BLaER1 treated with 17β-estradiol and CSF1 and Interleukin-3, amounts not matched to agents 10 nM and 100 nM (cell line): ENCODE data around the gene GALNT5.
"Not testable (repeated sequence)": the region's sequence is repeated elsewhere in the genome, so short reads cannot be mapped to it uniquely, and the experiment has no call there.

Source experiments
- H3K27ac ChIP-seq, 11 experiments: shearing (Covaris generic); formaldehyde crosslinking; 2 replicates each; pipeline ENCODE4 v1.8.1; 2022
- H3K27me3 ChIP-seq, 11 experiments: shearing (Covaris generic); formaldehyde crosslinking; 2 replicates each; pipeline ENCODE4 v1.8.1; 2022
- H3K36me3 ChIP-seq, 11 experiments: shearing (Covaris generic); formaldehyde crosslinking; 2 replicates each; pipeline ENCODE4 v1.8.1; 2022
- H3K4me1 ChIP-seq, 10 experiments: shearing (Covaris generic); formaldehyde crosslinking; 2 replicates each; pipeline ENCODE4 v1.8.1; 2022
- H3K4me2 ChIP-seq, 11 experiments: shearing (Covaris generic); formaldehyde crosslinking; 2 replicates each; pipeline ENCODE4 v1.8.1; 2022
- H3K4me3 ChIP-seq, 10 experiments: shearing (Covaris generic); formaldehyde crosslinking; 2 replicates each; pipeline ENCODE4 v1.8.1; 2022
- H3K9ac ChIP-seq, 11 experiments: shearing (Covaris generic); formaldehyde crosslinking; 2 replicates each; pipeline ENCODE4 v1.8.1; 2022
- H3K9me3 ChIP-seq, 11 experiments: shearing (Covaris generic); formaldehyde crosslinking; replicated peaks in 1 of 11; 2 replicates each; pipeline ENCODE4 v1.8.1; 2022
- H4K20me1 ChIP-seq, 11 experiments: shearing (Covaris generic); formaldehyde crosslinking; 2 replicates each; pipeline ENCODE4 v1.8.1; 2022
- Cebpa-rat ChIP-seq, 11 experiments: shearing (Covaris generic); IDR thresholded peaks; 2 replicates each; pipeline ENCODE4 v1.8.1; 2022

GALNT5 gene

GRCh38 chr2:157329524-157329923 is 72.0 kb downstream of the GALNT5 start:
- no peaks in the 10 kb centered on the region for H3K9me3 ChIP-seq
- no peaks in the 10 kb centered on the region for H4K20me1 ChIP-seq
- H3K36me3 ChIP-seq: peaks cover 0 to under 1% (median 0%) of the 10 kb centered on the region in 11 experiments; a peak in 2 of 22 replicates
- no peak overlapping the region for H3K4me2 ChIP-seq
- H3K27me3 ChIP-seq: no peaks in the 10 kb centered on the region
- no peak overlapping the region for H3K4me3 ChIP-seq
- no peak overlapping the region for H3K9ac ChIP-seq
- TF ChIP-seq Cebpa-rat (IDR thresholded peaks at IDR 0.05): no peak
- H3K4me1 ChIP-seq: peaks cover 9 to 18% (median 15%) of the 10 kb centered on the region in 10 experiments
- no peak overlapping the region for H3K27ac ChIP-seq

DNA sequence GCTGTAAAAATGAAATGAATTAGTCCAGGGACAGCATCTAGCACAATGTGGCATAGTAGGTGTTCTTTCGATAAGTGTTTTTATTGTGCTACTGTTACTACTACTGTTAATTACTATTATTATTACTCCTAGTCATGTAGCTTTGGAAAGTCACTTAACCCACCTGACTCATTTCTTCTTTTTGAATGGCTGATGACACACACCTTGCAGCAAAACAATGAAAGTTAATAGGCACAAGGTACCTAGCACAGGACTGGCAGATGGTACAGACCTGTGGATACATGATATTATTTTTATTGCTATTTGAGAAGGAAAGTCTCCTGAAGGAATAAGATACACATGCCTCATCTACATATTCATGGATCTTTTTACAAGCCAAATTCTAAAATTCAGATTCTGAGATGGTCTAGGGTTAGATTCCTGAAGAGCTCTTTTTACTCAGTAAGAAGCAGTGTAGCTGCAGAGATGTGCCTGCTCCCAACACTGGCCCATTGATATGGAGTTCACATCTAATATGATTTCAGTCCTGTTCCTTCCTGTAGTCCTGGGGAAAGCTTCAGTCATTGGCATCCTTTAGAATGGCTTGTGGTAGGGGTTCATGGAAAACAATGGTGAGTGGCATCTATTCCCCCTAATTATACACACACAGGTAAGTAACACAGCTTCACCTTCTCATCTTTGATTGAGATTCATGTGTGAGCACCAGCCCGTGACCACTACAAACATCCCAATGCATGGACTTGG is 76.0 kb downstream of the GALNT5 start:
- Histone ChIP-seq H3K9me3 (no peaks in the 10 kb centered on the region), H3K9ac (no peak overlapping the region), H3K4me2 (no peak overlapping the region), H4K20me1 (no peaks in the 10 kb centered on the region), H3K4me1 (peaks cover 0 to 4% (median 2%) of the 10 kb centered on the region in 10 experiments; a peak in 12 of 20 replicates), H3K27ac (no peak overlapping the region), H3K36me3 (peaks cover 0 to 8% (median 0%) of the 10 kb centered on the region in 11 experiments; a peak in 1 of 22 replicates), H3K27me3 (no peaks in the 10 kb centered on the region), H3K4me3 (no peak overlapping the region)
- TF ChIP-seq Cebpa-rat (IDR thresholded peaks at IDR 0.05): no peak

- H3K36me3 ChIP-seq: peaks cover 0 to 8% (median 0%) of the 10 kb centered on the region in 11 experiments; a peak in 1 of 22 replicates
- no peak overlapping the region for H3K4me3 ChIP-seq
- H3K27me3 ChIP-seq: no peaks in the 10 kb centered on the region
- no peaks in the 10 kb centered on the region for H3K9me3 ChIP-seq
- TF ChIP-seq Cebpa-rat (IDR thresholded peaks at IDR 0.05): no peak
- no peaks in the 10 kb centered on the region for H3K4me1 ChIP-seq
- no peak overlapping the region for H3K4me2 ChIP-seq
- no peaks in the 10 kb centered on the region for H4K20me1 ChIP-seq
- no peak overlapping the region for H3K27ac ChIP-seq
- H3K9ac ChIP-seq: no peak overlapping the region
Measured at GRCh38 chr2:157334335-157334734, 76.8 kb downstream of the GALNT5 start.

- H3K27ac ChIP-seq: no peak overlapping the region
- no peak overlapping the region for H3K4me3 ChIP-seq
- H3K9ac ChIP-seq: no peak overlapping the region
- no peak for TF ChIP-seq Cebpa-rat (IDR thresholded peaks at IDR 0.05)
- peaks cover 0 to 9% (median 0%) of the 10 kb centered on the region in 11 experiments; a peak in 1 of 22 replicates for H3K36me3 ChIP-seq
- no peaks in the 10 kb centered on the region for H3K9me3 ChIP-seq
- no peaks in the 10 kb centered on the region for H4K20me1 ChIP-seq
- no peaks in the 10 kb centered on the region for H3K4me1 ChIP-seq
- H3K4me2 ChIP-seq: no peak overlapping the region
- no peaks in the 10 kb centered on the region for H3K27me3 ChIP-seq
Measured at GRCh38 chr2:157334797-157335196, 77.3 kb downstream of the GALNT5 start.

DNA sequence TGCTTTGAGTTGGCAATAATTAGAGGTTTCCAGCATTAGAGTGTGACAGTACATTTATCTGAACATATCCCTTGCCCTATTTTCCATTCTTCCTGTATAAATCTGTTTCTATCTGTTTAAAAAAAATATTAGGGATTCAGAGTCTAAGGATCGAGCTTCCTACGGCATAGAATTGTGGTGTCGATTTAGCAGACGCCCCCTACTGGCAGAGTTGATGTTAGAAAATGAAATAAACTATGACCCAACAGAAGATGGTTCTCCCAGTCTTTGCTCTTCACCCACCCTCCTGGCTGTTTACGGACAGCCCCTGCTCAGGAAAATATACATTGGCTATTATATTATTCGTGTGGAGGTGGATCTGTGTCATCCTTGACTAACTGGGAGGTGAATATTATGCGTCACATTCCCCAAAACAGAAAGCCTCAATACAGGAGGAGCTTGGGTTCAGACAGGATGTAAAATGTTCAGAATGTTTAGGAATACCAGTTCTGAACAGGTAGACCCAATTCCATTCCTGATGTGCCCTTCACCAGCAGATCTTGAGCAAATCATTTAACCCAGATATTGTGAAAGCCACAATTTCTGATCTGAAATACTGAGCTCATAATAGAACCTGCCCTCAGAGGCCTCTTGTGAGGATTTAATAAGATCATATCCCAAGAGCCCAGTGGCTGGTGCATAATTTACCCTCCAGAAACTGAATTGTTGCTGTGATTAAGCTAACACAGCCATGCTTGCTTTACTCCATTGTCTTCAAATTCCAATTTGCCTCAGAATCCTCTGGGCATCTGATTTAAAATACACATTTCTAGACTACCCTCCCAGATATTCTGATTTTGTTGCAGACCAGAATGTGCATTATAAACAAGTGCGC is 78.9 kb downstream of the GALNT5 start:
- no peak overlapping the region for H3K9ac ChIP-seq
- no peaks in the 10 kb centered on the region for H3K27me3 ChIP-seq
- no peak overlapping the region for H3K4me2 ChIP-seq
- H3K9me3 ChIP-seq: peaks cover 0 to 5% (median under 1%) of the 10 kb centered on the region in 11 experiments; a peak in 7 of 22 replicates
- H3K4me1 ChIP-seq: no peaks in the 10 kb centered on the region
- no peak overlapping the region for H3K4me3 ChIP-seq
- no peaks in the 10 kb centered on the region for H4K20me1 ChIP-seq
- TF ChIP-seq Cebpa-rat (IDR thresholded peaks at IDR 0.05): no peak
- no peak overlapping the region for H3K27ac ChIP-seq
- H3K36me3 ChIP-seq: peaks cover 0 to 23% (median 0%) of the 10 kb centered on the region in 11 experiments; a peak in 3 of 22 replicates

DNA sequence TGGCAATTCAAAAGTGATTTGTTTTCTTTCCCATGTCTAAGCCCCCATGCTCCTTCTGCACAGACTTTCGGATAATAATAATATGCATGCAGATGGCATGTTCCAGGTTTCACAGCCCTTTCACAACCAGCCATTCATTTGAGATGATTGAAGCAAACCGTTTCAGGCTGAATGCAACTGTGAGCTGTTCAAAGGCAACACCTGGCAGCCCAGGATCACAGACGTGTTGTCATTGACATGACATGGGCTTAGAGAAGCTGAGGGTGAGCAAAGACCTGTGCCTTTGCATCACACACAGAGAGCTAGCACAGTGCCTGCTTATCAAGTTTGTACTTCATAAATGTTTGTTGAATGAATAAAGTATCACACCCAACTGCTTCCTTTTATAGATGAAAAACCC is 80.5 kb downstream of the GALNT5 start:
- Histone ChIP-seq H3K9me3 (peaks cover 0 to 21% (median 16%) of the 10 kb centered on the region in 11 experiments; a peak in 18 of 22 replicates), H4K20me1 (no peaks in the 10 kb centered on the region), H3K27ac (no peak overlapping the region), H3K4me1 (no peaks in the 10 kb centered on the region), H3K36me3 (peaks cover 0 to 37% (median 0%) of the 10 kb centered on the region in 11 experiments; a peak in 6 of 22 replicates), H3K4me3 (no peak overlapping the region), H3K4me2 (no peak overlapping the region), H3K9ac (no peak overlapping the region), H3K27me3 (no peaks in the 10 kb centered on the region)
- TF ChIP-seq Cebpa-rat (IDR thresholded peaks at IDR 0.05): no peak

DNA sequence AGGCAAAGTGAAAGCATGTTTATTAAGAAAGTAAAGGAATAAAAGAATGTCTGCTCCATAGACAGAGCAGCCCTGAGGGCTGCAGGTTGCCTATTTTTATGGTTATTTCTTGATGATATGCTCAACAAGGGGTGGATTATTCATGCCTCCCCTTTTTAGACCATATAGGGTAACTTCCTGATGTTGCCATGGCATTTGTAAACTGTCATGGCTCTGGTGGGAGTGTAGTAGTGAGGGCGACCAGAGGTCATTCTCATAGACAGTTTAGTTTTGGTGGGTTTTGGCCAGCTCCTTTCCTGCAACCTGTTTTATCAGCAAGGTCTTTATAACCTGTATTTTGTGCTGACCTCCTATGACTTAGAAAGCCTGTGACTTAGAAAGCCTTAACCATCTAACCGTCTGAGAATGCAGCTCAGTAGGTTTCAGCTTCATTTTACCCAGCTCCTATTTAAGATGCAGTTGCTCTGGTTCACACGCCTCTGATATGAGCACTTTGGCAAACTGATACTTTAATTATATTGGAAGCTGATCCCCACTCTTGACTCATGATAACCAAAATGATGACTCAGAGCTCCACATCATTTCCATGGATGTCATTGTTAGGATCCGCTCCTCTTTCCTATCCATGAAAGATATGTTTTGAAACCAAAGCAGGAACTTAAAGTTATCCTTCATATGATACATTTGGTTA is 82.6 kb downstream of the GALNT5 start:
- no peak overlapping the region for H3K4me2 ChIP-seq
- H3K4me1 ChIP-seq: no peaks in the 10 kb centered on the region
- no peak overlapping the region for H3K27ac ChIP-seq
- no peak overlapping the region for H3K9ac ChIP-seq
- H3K36me3 ChIP-seq: peaks cover 0 to 57% (median 0%) of the 10 kb centered on the region in 11 experiments; a peak in 6 of 22 replicates
- peaks cover 0 to 43% (median 34%) of the 10 kb centered on the region in 11 experiments; a peak in 19 of 22 replicates for H3K9me3 ChIP-seq
- H3K4me3 ChIP-seq: no peak overlapping the region
- TF ChIP-seq Cebpa-rat (IDR thresholded peaks at IDR 0.05): no peak
- no peaks in the 10 kb centered on the region for H3K27me3 ChIP-seq
- no peaks in the 10 kb centered on the region for H4K20me1 ChIP-seq

DNA sequence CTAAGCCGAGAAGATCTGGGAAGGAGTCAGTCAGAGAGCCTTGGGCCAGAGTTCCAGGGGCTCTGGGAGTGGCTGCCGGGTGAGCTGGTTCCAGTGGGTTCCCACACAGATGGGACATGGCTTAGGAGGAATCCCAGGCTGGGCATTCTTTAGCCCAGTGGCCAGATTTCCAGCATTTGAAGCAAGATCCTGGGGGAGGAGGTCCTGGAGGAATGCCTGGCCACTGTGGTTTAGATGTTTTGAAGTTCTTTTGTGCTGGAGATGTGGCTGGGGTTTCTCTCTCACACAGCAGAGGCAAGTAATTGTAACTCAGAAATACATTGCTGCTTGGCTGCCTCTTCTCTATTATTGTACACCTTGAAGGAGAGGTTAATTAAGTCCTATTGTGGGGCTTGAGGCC is 83.9 kb downstream of the GALNT5 start:
- Histone ChIP-seq H3K9me3 (peaks cover 0 to 51% (median 35%) of the 10 kb centered on the region in 11 experiments; a peak in 19 of 22 replicates), H3K36me3 (peaks cover 0 to 66% (median 0%) of the 10 kb centered on the region in 11 experiments; a peak in 7 of 22 replicates)
- not testable (repeated sequence) for H3K4me2 ChIP-seq, H3K27ac ChIP-seq, H3K27me3 ChIP-seq, H4K20me1 ChIP-seq, H3K9ac ChIP-seq, H3K4me3 ChIP-seq, H3K4me1 ChIP-seq
